ENCODE measurements around the gene FAM43B.
"Not testable (repeated sequence)": the region's sequence is repeated elsewhere in the genome, so short reads cannot be mapped to it uniquely, and the experiment has no call there.

The FAM43B gene

DNA sequence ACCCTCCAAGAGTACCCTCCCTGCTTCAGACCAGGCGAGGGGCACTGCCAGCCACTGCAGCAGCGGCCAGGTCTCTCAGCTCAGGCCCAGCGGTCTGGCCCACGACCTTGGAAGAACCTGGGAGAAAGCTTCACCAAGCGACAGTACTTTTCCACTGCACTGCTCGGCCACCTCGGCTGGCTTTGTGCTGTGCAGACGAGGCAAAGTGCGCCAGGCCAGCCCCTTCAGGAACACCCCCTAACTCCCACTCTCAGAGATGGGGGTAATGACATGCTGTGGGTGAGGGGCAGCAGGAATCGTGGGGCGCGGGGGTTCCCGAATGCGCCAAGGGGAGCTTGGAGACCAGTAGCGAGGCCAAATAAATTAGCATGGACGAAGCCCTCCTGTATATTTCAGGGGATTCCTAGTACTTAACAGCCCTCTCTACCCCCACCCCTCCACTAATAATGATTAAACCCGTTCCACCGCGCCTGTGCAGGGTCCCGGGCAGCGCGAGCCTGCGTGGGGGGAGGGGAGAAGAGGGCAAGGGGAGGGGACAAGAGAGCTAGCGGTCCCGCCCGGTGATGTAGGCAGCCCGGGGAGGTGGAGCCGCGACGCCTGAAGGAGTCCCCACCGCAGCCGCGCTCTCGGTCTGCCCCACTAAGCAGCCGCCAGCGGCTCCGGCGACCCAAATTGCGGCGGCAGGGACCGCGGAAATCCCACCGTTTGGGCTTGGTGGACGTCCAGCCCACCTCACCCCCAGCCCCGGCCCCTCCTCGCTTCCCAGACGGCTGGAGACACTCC, at the start of gene FAM43B:
Gene FAM43B, plus strand, starts transcription at position 629 of the 783 bp plus-strand sequence. CDS start 401 bp downstream, outside the sequence.
- DNase-seq (ENCODE audit: low read depth in 3 of 3, low spot score in 1 of 3), result no peak

DNA sequence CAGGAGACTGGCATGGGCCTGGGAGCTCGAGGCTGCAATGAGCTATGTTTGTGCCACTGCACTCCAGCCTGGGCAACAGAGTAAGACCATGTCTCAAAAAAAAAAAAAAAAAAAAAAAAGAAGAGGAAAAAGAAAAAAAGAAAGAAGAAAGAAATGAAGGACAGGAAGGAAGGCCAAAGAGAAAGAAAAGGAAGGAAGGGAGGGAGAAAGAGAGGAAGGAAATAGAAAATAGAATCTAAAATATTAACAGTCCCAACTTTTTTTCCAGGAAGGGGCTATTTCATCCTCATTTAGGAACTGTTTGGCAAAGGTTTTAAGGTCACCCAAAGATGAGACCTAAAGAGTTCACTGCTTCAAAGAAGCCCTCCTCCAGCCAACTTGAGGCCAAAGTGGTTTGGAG, 46.9 kb upstream of the FAM43B start:
- no peak for DNase-seq (ENCODE audit: low read depth in 3 of 3, low spot score in 1 of 3)

- DNase-seq (ENCODE audit: low read depth in 3 of 3, low spot score in 1 of 3), result no peak
Observed at GRCh38 chr1:20507248-20507563, 45.2 kb upstream of the FAM43B start.

DNA sequence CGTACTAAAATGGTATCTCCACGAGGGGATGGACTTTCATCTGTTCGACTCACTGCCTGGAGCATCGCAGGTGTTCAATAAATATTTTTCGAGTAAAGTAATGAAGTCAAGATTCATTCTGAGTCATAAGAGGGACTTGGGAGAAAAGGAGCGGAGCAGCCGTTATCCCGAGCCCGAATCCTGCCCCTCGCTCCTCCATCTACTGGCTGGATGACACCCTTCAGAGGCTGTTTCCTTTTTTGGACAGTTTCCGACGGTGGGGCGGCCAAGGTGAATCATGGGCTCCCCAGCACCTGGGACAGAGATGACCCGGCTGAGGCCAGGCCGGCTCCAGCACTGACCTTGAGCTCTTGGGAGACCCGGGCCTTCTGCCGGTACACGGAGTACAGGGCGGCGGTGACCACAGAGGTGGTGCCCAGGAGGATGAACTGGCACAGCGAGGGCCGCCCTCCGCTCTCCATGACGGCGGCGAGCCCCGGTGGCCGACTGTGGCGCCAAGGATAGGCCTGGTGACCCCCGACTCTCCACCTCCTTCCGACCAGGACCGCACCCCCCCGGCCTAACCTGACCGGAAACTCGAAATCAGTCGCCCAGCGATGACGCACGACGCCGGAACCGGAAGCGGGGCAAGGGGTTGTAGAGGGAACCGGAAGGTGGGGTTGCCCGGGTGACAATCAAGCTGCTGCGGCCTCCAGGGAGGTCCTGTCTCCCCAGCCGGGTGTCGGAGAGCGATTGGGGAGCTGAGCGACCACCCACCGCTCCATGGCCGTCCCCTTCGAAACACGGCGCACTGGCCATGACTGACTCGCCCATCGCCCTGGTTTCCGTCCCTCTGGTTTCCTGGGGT, 44.6 kb upstream of the FAM43B start, which contains the start of gene MUL1:
Gene MUL1, minus strand, starts transcription at position 588 of the 847 bp plus-strand sequence. Its CDS starts 127 bp downstream, at position 461.
- DNase-seq (ENCODE audit: low read depth in 3 of 3, low spot score in 1 of 3), result peak; percentile 65 to 94 (median 73)

DNA sequence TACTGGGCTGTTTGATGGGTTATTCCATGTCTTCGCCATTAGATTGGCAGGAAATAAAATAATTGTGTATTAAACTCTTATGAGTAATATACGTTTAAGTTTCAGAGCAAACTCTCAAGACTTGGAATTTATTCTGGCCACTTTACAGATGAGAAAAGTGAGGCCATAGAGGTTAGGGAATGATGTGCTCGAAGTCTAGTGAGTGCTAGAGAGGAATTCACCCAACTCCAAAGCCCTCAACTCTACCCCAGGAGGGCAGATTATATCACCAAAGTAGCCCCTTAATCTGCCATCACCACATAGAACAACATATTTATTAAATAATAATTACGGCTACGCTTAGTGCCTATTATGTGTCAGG, 44.0 kb upstream of the FAM43B start:
- no peak for DNase-seq (ENCODE audit: low read depth in 3 of 3, low spot score in 1 of 3)

DNA sequence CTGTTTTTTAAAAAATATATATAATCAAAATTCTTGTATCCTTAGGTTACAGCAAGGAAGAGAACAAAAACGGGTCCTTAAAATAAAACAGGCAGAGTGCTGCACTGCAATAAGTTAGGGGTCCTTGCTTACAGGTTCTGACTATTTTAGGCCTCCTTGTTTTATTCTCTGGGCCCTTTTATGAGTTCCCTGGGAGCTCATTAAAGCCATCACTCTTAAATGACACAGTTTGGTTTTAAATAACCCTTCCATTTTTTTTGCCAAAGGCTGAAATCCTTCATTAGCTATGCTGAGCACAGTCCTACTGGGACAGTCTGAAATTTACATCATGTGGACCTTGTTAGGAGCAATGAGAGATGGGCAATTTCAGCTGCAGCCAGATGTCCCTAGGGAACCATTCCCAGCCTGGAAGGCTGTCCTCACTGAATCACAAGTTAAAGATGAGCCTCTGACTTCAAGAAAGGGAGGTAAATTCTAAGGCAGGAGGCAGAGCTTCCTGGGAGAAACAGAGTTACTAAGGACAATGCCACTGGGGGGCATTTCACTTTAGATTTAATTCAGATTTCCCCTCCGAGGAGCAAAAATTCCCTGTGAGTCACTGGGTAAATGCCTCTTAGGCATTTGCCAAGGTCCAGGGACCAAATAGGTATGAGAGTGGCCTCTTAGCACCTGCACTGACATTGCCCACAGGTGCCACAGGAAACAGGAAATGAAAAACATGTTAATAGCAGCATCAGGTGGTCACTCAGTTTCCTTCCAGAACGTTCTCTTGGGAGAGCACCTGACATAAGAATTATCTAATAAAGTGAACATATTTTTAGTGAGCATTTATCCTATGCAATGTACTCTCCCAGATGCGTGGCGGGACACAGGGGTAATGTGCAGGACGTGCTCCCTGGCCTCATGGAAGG, 40.6 kb upstream of the FAM43B start:
- no peak for DNase-seq (ENCODE audit: low read depth in 3 of 3, low spot score in 1 of 3)

GRCh38 chr1:20519609-20520262, 32.6 kb upstream of the FAM43B start:
- not testable (repeated sequence) for DNase-seq (ENCODE audit: low read depth in 3 of 3, low spot score in 1 of 3)

GRCh38 chr1:20521960-20522861, 30.2 kb upstream of the FAM43B start:
- peak; percentile 9 to 42 (median 24) for DNase-seq (ENCODE audit: low read depth in 3 of 3, low spot score in 1 of 3)

DNA sequence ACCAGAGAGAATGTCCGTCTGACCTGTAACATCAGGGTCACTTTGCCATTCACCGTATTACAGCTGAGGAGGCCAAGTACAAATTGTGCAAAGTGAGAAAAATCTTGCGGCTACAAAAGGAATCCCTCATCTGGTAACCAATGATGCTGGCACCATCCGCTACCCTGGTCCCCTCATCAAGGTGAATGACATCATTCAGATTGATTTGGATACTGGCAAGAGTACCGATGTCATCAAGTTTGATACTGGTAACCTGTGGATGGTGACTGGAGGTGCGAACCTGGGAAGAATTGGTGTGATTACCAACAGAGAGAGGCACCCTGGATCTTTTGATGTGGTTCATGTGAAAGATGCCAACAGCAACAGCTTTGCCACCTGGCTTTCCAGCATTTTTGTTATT, 26.1 kb upstream of the FAM43B start:
- no peak for DNase-seq (ENCODE audit: low read depth in 3 of 3, low spot score in 1 of 3)

DNA sequence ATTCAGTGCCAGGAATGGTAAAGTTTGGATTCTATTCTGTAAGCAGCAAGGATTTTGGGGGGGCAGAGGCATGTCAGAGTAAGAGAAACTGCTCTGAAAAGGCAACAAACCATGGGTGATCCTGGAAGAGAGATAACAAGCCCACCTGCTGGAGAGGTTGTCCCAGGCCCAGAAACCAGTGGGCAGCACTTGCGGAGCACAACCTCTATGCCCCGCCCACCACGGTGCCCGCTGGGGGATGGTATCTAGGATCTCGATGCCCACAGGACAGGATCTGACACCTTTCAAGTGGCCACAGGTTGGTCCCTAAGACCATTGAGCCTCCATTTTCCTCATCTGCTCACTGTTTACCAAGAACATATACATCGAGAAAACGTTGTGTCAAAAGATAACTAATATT, 24.2 kb upstream of the FAM43B start:
- no peak for DNase-seq (ENCODE audit: low read depth in 3 of 3, low spot score in 1 of 3)

DNA sequence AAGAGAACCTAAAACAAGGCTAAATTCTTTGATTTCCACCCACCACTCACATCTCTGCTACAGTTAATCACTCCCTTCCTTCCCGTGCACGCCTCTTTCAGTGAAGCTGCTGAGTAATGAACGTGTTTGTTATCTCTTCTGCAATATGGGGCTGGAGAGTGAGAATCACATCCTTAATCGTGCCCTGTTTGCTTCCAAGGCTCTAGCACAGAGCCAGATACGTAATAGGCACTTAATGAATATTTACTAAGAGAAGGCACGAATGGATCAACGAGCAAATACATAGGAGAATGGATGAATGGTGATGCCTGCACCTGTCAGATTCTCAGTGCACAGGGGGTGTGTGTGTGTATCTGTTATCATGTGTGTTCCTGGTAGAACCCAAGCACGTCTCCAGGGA, 22.1 kb upstream of the FAM43B start:
- no peak for DNase-seq (ENCODE audit: low read depth in 3 of 3, low spot score in 1 of 3)

DNA sequence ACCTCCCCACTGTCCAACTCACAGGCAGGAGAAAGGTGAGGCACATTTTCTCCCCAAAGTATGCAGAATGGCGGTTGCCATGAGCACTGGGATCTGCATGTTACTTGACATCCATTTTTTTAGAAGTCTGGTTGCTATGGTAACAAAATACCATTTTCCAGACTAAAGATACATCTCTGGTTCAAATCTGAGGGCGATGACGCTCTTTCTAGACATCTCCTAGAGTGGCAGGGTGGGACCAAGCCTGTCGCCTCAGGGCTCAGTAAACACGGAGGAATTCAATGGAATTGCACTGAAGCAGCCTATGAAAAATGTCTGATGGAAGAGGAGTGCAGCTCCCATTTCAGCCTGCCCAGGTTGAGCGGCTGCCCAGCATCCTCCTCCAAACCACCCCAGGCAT, 21.5 kb upstream of the FAM43B start:
- no peak for DNase-seq (ENCODE audit: low read depth in 3 of 3, low spot score in 1 of 3)

DNA sequence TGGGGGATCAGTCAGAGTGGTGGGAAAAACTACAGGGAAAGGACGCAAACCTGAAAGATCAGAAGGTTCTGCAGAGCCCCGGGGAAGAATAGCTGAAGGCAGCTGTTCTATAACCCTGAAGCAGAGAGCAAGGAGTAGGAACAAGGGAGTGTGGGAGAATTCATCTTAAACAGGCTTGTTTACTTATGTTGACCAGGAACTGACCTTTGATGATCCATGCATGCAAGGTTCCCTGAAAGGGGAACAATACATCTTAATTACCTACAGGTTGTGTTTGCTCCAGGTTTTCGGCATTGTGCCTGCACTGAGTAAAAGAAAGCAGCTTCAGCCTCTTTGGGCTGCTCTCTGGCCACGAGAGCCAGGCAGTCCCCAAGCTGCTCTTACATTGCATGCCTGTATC, 18.7 kb upstream of the FAM43B start:
- no peak for DNase-seq (ENCODE audit: low read depth in 3 of 3, low spot score in 1 of 3)

GRCh38 chr1:20534659-20535417, 17.5 kb upstream of the FAM43B start:
- no peak for DNase-seq (ENCODE audit: low read depth in 3 of 3, low spot score in 1 of 3)

DNA sequence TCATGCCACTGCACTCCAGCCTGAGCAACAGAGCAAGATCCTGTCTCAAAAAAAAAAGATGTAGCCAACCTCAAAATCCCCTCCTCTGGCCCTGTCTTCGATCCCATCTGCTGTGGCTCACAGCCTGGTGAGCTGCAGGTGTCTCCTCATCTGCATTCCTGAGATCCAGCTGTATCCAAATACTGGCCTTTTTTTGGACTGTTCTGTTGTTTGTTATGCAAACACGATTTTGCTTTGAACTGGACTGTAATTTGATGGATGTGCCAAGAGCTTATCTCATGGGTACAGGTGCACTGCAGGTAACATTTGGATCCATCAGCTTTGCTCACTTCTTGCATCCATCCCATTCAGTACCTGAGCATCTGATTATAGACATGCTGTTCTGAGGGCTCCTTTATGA, 14.1 kb upstream of the FAM43B start:
- DNase-seq (ENCODE audit: low read depth in 3 of 3, low spot score in 1 of 3), result no peak

DNA sequence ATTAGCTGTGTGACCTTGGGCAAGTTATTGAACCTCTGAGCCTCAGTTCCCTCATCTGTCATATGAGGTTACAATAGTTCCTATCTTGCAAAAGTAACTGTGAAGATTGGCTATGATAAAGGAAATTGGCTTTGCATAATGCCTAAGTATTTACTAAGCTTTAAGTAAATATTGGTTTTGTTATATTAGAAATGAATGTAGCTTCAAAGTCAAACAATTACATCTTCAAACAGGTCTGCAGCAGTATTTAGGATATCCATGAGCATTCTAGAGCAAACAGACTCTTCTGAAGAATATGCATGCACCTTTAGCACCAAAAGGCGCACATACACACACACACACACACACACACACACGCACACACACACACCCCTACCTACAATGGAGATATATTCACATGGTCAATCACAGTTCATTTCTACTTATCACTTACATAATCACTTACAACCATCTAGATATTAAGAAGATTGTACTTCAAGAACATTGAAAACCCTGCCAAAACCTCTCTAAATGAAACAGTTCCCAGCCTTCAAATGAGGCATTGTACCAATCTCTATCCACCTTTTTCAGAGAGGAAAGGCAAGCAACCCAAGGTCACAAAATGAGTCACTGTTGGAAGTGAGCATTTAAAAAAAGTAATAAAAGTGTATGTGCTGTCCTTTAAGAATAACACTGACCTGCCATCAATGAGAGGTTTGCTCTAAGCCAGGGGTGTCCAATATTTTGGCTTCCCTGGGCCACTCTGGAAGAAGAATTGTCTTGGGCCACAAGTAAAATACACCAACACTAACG, 13.4 kb upstream of the FAM43B start:
- no peak for DNase-seq (ENCODE audit: low read depth in 3 of 3, low spot score in 1 of 3)

GRCh38 chr1:20540281-20540680, 12.1 kb upstream of the FAM43B start:
- DNase-seq (ENCODE audit: low read depth in 3 of 3, low spot score in 1 of 3), result no peak

DNA sequence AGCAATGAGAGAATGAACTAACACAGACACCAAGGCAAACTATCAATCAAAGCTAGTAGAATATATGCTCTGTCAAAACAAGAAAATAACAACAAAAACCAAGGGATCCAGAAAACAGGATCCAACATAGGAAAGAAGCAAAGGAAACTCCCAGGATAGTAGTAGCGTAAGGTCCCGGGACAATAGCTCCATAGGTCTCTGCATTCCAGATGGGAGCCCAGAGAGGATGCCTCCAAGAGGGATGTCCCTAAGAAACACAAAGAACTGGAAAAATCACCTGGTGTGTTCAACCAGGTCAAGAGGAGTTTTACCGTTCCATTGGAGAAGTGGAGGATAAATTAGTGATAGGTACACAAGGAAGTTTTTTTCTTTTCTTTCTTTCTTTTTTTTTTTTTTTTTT, 5.7 kb upstream of the FAM43B start:
- no peak for DNase-seq (ENCODE audit: low read depth in 3 of 3, low spot score in 1 of 3)
